Activated T-cell treated with anti-CD3 and anti-CD28 coated beads, Interleukin-2, amount 50 U/mL, for 72 hours (primary cell): Measurements from ENCODE around the gene RNF125. TPM values are rescaled to one million over a fixed set of nuclear protein-coding genes. Genes with fewer than 3 reads are reported as not detected.

ENCODE experiments used
- ATAC-seq, 2 donors: fragments of 150-1000 bp; cut with Tn5 transposase; replicated peaks in 1 of 2; 2 replicates each; pipeline ENCODE4 v1.10.0; 2021; ENCODE audit warnings: moderate library complexity in 2 of 2, mild to moderate bottlenecking in 1 of 2
- DNase-seq, 2 donors: peaks; one replicate each; pipeline ENCODE4 v3.0.0; 2021 to 2022; ENCODE audit warnings: mixed read lengths in 1 of 2
- H3K27ac Mint-ChIP-seq: one replicate; pipeline ENCODE4 v1.8.0; 2022; ENCODE audit warnings: mild to moderate bottlenecking, moderate library complexity, mixed read lengths
- H3K27me3 Mint-ChIP-seq: one replicate; pipeline ENCODE4 v1.8.0; 2022; ENCODE audit warnings: low read depth, mixed read lengths
- H3K36me3 Mint-ChIP-seq, 2 donors: one replicate each; pipeline ENCODE4 v1.8.0; 2022; ENCODE audit warnings: mixed read lengths in 2 of 2, mild to moderate bottlenecking in 1 of 2; ENCODE audit not compliant: insufficient read depth in 2 of 2
- H3K4me1 Mint-ChIP-seq: one replicate; pipeline ENCODE4 v1.8.0; 2022; ENCODE audit warnings: low read depth, mixed read lengths
- H3K4me3 Mint-ChIP-seq, 2 donors: one replicate each; pipeline ENCODE4 v1.8.0; 2022; ENCODE audit warnings: mild to moderate bottlenecking in 2 of 2, mixed read lengths in 2 of 2, moderate library complexity in 2 of 2
- H3K9me3 Mint-ChIP-seq, 2 donors: one replicate each; pipeline ENCODE4 v1.8.0; 2022; ENCODE audit warnings: mixed read lengths in 2 of 2
- total RNA-seq, 2 donors: library from RNA; stranded (reverse); gene quantifications; one replicate each; pipeline ENCODE4 v1.2.3, GENCODE V29; 2022

RNF125 gene
- total RNA-seq, 2 donors from 2014 or later: 40.5 to 43.3 TPM

DNA sequence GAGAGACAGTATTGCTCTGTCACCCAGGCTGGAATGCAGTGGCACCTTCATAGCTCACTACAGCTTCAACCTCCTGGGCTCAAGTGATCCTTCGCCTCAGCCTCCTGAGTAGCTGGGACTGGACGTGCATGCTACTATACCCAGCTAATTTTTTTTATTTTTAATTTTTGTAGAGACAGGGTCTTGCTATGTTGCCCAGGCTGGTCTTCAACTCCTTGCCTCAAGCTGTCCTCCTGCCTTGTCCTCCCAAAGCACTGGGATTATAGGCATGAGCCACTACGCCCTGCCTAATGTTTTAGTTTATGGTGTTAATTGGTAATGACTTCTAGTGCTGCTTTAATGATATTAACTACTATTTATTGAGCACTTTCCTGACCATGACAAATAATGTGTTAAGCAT is 91.4 kb downstream of the RNF125 start:
- H3K36me3 Mint-ChIP-seq: peaks cover 4 to 23% of the 10 kb centered on the region in 2 donors
- H3K27me3 Mint-ChIP-seq: no peaks in the 10 kb centered on the region
- no peak overlapping the region for H3K4me3 Mint-ChIP-seq
- H3K4me1 Mint-ChIP-seq: peaks cover 77% of the 10 kb centered on the region
- ATAC-seq: no peak
- no peaks in the 10 kb centered on the region for H3K9me3 Mint-ChIP-seq
- H3K27ac Mint-ChIP-seq: peak overlapping the region; percentile 82
- DNase-seq: no peak

DNA sequence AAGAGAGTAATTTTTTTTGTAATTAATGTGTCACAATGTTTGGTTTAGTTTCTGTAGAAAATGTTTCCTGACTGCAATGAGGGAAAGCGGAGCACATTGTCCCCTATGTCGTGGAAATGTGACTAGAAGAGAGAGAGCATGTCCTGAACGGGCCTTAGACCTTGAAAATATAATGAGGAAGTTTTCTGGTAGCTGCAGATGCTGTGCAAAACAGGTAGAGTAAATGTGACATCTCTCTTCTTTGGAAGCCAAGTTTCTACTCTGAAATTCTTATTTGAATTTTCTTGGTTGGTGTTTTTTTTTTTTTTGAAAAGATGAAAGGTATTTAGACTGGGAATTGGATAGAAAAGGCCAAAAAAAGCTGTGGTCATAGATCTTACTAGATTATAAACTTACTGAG is 93.1 kb downstream of the RNF125 start:
- H3K36me3 Mint-ChIP-seq: peaks cover 10 to 28% of the 10 kb centered on the region in 2 donors
- H3K9me3 Mint-ChIP-seq: no peaks in the 10 kb centered on the region
- H3K4me1 Mint-ChIP-seq: peaks cover 60% of the 10 kb centered on the region
- ATAC-seq (no peak), DNase-seq (no peak)
- H3K4me3 Mint-ChIP-seq: peak overlapping the region in 1 of 2 donors; percentile 65
- peak overlapping the region; percentile 88 for H3K27ac Mint-ChIP-seq
- H3K27me3 Mint-ChIP-seq: no peaks in the 10 kb centered on the region

DNA sequence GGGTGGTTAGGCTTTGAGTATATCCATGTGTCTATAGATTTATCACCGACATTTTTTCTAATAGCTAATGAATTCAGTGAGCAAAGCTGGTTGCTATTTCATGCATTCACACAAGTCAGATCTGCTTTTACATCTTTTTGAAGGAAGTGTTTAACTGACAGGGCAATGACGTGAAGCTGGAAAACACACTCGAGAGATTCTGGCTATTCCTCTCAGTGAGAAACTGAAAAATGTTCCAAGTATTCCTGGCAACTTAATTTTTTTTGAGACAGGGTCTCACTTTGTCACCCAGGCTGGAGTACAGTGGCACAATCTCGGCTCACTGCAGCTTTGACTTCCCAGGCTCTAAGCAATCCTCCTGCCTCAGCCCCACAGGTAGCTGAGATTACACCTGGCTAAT is 94.2 kb downstream of the RNF125 start:
- no peak overlapping the region for H3K27ac Mint-ChIP-seq
- peaks cover 10 to 39% of the 10 kb centered on the region in 2 donors for H3K36me3 Mint-ChIP-seq
- DNase-seq (no peak), ATAC-seq (no peak)
- H3K4me3 Mint-ChIP-seq: no peak overlapping the region
- peaks cover 59% of the 10 kb centered on the region for H3K4me1 Mint-ChIP-seq
- H3K9me3 Mint-ChIP-seq: no peaks in the 10 kb centered on the region
- no peaks in the 10 kb centered on the region for H3K27me3 Mint-ChIP-seq

DNA sequence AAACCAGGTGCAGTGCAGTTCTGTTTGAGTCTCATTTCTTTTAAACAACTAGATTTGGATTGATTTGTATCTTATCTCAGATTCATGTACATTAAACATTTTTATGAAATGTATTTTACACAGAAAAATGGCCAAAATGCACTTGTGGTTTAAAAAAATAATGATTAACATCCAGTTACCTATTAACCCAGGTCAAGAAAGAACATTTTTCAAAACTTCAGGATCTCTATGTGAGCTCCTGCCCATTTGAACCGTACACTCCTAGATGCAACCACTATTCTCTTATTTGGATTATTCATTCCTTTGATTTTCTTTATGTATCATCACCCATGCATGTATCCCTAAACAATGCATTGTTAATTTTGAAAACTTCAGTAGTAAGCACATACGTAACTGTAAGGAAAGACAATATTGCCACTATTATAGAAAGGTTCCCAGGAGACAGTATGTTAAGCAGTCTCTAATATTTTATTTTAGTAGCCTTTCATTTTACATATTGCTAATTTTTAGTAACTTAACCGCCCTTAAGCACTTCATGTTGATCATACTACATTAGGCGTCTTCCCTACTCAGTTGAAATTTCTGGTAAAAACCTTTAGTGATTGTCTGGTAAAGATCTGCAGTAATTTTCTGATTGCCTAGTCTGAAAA is 95.8 kb downstream of the RNF125 start:
- no peak for DNase-seq
- ATAC-seq: no peak
- Mint-ChIP-seq H3K36me3 (peaks cover 10 to 41% of the 10 kb centered on the region in 2 donors), H3K4me1 (peaks cover 43% of the 10 kb centered on the region), H3K9me3 (no peaks in the 10 kb centered on the region), H3K27me3 (no peaks in the 10 kb centered on the region), H3K27ac (peak overlapping the region; percentile 2), H3K4me3 (no peak overlapping the region)

DNA sequence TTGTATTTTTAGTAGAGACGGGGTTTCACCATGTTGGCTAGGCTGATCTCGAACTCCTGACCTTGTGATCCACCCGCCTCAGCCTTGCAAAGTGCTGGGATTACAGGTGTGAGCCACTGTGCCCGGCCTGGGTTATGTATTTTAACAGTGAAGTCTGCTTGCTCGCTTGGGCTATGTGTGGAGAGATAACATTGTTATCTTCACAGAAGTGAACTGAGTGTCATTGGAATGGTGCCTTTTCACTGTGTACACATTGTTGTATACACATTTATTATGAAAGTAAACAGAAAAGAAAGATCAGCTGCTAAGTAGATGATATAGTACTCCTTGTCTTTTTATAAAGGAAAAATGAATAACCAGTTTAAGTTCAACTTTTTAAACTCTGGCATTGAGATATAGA is 103.4 kb downstream of the RNF125 start:
- H3K4me1 Mint-ChIP-seq: peaks cover 7% of the 10 kb centered on the region

More for the DNA sequence above, 103.4 kb downstream of the RNF125 start:
- Mint-ChIP-seq H3K9me3 (no peaks in the 10 kb centered on the region), H3K36me3 (peaks cover 8 to 24% of the 10 kb centered on the region in 2 donors), H3K4me3 (no peak overlapping the region), H3K27ac (peak overlapping the region; percentile 38), H3K27me3 (no peaks in the 10 kb centered on the region)
- DNase-seq: no peak
- ATAC-seq: no peak

Other genes starting within 250 kb of the RNF125 start
- 10 to 100 TPM; 39.1 to 40.9 TPM for gene TRAPPC8, start 75.7 kb upstream of the RNF125 start, total RNA-seq
- 10 to 100 TPM; 74.7 to 79.9 TPM for gene RNF138, start 73.0 kb downstream of the RNF125 start, total RNA-seq
- gene MEP1B, start 171.2 kb downstream of the RNF125 start, total RNA-seq: not detected